Inflammatory macrophage treated with lipopolysaccharide for 4 hours (primary cell): ENCODE data around the gene WFDC6.
"Not testable (repeated sequence)": the region's sequence is repeated elsewhere in the genome, so short reads cannot be mapped to it uniquely, and the experiment has no call there.

Experiments used
- DNase-seq: peaks from one replicate; pipeline ENCODE4 v3.0.0-alpha.2; 2020

Gene WFDC6

GRCh38 chr20:45539382-45539781 lies at the start of gene WFDC6:
Gene WFDC6 (minus strand): TSS chr20:45539482. CDS start chr20:45539407, 75 bp downstream.
- no peak for DNase-seq

- DNase-seq = no peak
Observed at GRCh38 chr20:45588800-45589199, 49.5 kb upstream of the WFDC6 start.

- DNase-seq = not testable (repeated sequence)
Observed at GRCh38 chr20:45585986-45586385, 46.7 kb upstream of the WFDC6 start.

DNA sequence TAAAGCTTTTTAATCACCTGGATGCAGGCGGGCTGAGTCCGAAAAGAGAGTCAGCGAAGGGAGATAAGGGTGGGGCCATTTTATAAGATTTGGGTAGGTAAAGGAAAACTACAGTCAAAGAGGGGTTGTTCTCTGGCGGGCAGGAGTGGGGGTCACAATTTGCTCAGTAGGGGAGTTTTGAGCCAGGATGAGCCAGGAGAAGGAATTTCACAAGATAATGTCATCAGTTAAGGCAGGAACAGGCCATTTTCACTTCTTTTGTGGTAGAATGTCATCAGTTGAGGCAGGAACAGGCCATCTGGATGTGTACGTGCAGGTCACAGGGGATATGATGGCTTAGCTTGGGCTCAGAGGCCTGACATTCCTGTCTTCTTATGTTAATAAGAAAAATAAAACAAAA lies 45.0 kb upstream of the WFDC6 start:
- DNase-seq = not testable (repeated sequence)

DNA sequence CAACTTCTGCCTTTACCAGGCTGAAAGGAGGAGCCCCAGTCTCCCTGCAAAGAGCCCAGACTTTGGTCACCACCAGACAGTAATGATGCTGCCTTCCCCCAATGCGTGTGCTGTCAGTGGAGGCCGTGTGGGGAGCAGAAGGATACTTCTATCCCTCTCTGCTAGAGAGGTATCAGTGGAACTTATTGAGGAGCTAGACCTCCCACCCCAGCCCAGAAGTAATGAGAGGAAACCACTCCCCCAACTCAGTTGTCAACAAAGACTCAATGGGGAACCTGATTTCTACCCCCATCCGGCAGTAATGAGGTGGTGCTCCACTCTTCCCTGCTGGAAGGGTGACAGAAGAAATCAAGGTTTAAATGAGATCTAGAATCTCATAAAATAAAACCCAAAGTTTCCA lies 44.2 kb upstream of the WFDC6 start:
- DNase-seq = no peak

DNA sequence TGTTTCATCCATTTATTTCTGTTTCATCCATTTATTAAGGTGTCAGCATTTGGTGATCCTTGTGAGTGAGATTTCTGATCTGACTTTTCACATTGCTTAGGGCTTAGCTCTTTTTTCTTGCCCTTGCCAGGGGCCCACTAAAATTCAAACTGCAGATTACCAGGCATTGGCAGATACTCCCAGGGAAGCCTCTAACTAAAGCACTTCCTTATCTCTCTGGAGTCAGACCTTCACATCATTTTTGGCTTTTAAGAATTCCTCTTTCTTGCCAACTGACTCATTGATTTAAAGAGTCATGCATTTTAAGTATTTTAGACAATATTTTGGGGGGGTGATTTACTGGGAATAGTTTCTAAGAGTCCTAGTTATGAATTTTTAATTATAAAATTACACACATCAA lies 42.4 kb upstream of the WFDC6 start:
- DNase-seq = no peak

DNA sequence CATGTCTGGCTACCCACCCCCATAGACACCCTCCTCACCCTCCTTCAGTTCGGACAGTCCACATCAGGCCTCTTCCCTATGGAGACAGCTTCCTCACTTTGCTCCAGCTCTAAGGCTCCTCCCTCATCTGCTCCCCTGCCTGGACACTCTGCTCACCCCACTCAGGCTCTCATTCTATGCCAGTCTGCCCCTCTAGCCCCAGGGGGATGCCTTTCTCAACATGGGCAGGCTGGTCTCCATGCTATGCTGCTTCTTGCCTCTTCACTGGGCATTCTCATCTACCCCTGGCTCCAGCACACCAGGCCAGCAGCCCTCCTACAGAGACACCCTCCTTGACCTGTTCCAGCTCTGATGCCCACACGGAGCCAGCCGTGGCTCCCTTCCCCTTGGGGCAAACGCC lies 39.9 kb upstream of the WFDC6 start, which contains the start of gene WFDC8:
Gene WFDC8, minus strand, starts transcription at position 101 of the 400 bp plus-strand sequence. Its CDS starts 37 bp downstream, at position 64.
- no peak for DNase-seq

DNA sequence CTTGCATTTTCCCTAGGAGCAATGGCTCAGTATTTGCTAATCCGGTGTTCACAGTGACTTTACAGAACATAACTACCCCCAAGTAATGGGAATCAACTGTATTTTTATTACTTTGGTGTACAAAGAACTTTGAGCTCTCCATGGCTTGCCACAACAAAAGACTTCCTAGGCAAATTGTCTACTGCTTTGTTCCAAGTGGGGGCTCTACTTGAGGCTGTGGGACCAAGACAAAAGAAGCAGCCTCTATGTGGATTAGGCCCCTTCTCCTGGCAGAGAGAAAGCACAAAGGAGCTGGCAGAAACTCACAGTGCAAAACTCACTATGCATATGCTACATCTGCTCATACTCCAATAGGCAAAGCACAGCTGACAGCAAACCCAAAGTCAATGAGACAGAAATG lies 38.9 kb upstream of the WFDC6 start:
- DNase-seq = no peak

DNA sequence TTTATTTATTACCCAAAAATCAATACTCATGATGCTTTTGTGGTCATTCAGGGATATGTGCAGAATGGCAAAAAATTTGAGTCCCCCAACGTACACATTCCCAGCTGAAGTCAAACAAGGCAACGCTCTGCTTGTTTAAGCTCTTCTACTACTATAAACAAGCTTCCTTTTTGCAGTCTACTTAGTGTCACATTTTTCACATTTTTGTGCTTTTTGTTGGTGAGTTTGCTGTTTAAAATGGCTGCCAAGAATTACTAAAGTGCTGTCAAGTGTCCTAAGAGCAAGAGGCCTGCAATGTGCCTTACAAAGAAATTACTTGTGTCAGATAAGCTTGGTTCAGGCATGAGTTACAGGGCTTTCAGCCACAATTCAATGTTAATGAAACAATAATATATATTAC lies 37.7 kb upstream of the WFDC6 start:
- no peak for DNase-seq

- no peak for DNase-seq
Observed at GRCh38 chr20:45575931-45576330, 36.6 kb upstream of the WFDC6 start.

DNA sequence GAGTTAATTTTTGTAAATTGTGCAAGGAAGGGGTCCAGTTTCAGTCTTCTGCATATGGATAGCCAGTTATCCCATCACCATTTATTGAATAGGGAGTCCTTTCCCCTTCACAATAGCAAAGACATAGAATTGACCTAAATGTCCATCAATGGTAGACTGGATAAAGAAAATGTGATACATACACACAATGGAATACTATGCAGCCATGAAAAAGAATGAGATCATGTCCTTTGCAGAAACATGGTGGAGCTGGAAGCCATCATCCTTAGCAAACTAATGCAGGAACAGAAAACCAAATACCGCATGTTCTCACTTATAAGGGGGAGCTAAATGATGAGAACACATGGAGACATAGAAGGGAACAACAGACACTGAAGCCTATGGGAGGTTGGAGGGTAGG lies 30.4 kb upstream of the WFDC6 start:
- DNase-seq = not testable (repeated sequence)

GRCh38 chr20:45564760-45565276 lies 25.5 kb upstream of the WFDC6 start:
- no peak for DNase-seq

- no peak for DNase-seq
Observed at GRCh38 chr20:45555198-45555597, 15.9 kb upstream of the WFDC6 start.

GRCh38 chr20:45552456-45552855 lies 13.2 kb upstream of the WFDC6 start:
- no peak for DNase-seq

GRCh38 chr20:45550765-45551164 lies 11.5 kb upstream of the WFDC6 start:
- DNase-seq = no peak

GRCh38 chr20:45548410-45548809 lies 9.1 kb upstream of the WFDC6 start:
- DNase-seq = no peak

- DNase-seq = no peak
Observed at GRCh38 chr20:45547206-45547770, 8.0 kb upstream of the WFDC6 start, which contains the start of gene EPPIN. Gene EPPIN (minus strand): TSS chr20:45547401. CDS start chr20:45547357, 44 bp downstream.

- DNase-seq = peak; percentile 22
Observed at GRCh38 chr20:45545754-45546453, 6.6 kb upstream of the WFDC6 start.

GRCh38 chr20:45545351-45545750 lies 6.1 kb upstream of the WFDC6 start:
- no peak for DNase-seq

GRCh38 chr20:45538209-45538799 lies 978 bp downstream of the WFDC6 start:
- DNase-seq = no peak

DNA sequence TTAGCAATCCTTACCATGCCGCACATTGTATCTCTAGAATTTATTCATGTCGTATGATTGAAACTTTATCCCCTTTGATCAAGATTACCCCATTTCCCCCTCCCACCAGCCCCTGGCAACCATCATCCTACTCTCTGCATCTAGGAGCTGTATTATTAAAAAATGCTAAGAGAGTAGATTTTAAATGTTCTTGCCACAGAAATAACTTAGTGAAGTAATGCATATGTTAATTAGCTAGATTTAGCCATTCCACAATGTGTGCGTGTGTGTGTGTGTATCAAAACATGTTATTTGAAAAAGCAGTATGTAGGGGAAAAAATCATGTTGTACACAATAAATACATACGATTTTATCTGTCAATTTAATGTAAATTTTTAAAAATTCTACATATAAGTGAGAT lies 12.0 kb downstream of the WFDC6 start:
- no peak for DNase-seq

DNA sequence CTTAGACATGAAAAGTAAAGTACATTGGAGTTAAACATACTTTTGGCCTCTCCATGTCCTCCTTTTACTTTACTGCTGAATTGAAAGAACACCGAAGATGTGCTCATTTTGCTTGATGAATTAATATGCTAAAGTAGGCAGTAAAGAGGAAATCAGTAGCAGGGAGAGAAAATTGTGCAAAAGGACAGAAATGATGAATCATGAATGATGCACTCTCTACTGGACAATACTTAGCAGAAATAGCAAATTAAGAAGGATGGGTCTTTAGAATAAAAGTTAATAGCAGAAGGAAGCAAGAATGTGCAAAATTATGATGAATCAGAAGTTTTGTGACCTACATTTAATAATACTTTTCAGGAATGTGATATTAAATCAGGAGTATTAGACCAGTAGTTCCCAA lies 15.5 kb downstream of the WFDC6 start:
- peak; percentile 64 for DNase-seq

GRCh38 chr20:45518282-45518681 lies 21.0 kb downstream of the WFDC6 start:
- no peak for DNase-seq
